GM18519 (cell line): ENCODE results near the gene PIK3CB.
A peak's percentile ranks its signal among the peaks of the same experiment; 100 is the strongest.
"Not testable (repeated sequence)": the region's sequence is repeated elsewhere in the genome, so short reads cannot be mapped to it uniquely, and the experiment has no call there.

ENCODE experiments used
- ATAC-seq: cut with Tn5 transposase; IDR thresholded peaks from one replicate; pipeline ENCODE4 v1.9.1; 2021; ENCODE audit warnings: mild to moderate bottlenecking, moderate library complexity; ENCODE audit not compliant: unreplicated experiment, low FRiP score

PIK3CB gene

DNA sequence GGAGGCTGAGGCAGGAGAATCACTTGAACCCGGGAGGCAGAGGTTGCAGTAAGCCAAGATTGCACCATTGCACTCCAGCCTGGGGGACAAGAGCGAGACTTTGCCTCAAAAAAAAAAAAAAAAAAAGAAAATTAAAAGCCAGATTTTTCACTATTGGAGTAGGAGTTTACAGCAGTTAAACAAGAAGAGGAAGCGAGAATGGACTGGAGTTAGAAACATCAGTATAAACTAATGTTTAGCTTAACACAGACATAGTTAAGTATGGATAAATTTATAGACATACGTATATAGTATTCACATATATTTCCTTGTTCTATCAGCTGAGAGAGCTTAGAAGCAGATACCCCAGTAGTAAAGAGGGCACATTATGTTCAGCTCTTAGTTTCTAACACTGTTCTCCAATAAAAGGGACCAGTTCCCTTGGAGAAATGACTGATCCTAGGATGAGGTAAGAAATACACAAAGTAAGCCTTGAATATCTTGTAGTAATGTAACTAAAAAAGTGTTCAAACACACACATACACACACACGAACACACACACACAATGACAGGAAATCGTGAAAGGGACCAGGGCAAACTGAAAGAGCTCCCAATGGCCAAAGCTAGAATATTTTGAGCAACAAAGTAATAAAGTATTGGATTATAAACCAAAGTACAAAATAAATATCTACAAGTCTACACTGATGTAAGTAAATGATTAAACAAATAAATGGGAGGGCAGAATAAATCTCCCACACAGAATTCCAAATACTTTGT, 25.1 kb downstream of the PIK3CB start:
- no peak for ATAC-seq

DNA sequence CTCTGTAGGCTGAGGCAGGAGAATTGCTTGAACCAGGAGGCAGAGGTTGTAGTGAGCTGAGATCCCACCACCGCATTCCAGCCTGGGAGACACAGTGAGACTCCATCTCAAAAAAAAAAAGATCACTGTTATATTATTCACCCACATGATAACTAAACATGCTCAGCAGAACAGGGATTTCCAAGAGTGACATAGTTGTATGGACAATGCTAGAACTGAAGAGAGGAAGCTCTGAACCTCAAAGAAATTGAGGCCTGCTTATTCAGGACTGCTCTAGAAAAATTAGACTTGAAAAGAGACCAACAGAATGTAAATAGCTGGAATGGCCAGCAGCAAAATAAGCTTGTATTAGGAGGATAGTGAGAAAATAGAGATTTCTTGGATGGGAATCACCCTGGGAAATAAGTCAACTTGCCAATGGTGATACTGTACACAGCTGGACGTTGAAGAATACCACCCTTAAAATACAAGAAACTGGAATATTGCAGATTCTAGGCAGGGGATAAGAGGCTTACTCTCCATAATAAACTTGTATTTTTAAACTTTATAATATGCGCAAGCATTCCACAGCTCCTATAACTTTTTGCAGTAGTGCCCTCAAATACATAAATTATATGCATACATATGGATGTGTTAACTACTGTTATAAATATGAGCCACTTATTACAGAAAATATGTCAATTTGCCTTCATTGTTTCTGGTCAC, 28.2 kb downstream of the PIK3CB start:
- no peak for ATAC-seq

DNA sequence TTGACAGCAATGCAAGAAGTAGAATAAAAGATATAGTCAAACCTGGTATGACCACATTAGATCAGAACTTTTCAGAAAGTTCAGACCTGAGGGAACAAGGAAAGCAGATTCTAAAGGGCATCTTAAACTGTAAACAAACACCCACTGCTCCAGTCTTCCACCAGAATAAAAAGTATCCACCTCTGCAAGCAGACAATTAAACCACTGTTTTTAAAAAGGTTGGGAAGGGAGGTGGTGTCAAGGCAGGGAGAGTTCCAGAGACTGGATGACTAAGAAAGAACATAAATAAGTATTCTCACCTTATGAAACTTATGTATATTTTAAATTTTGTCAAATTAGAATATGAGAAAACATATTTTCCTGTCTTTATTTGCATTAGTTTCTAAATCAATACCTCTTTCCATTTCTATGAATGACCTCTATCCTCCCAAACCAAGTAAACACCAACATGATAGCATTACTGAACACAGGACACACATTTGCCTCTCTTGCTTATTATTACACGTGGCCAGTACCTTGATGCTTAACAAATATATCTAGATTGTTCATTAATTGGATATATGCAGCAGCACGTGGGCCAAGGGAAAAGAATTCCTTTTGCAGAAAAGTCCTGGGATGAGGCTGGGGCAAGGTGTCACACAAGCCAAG, 31.6 kb downstream of the PIK3CB start:
- no peak for ATAC-seq

DNA sequence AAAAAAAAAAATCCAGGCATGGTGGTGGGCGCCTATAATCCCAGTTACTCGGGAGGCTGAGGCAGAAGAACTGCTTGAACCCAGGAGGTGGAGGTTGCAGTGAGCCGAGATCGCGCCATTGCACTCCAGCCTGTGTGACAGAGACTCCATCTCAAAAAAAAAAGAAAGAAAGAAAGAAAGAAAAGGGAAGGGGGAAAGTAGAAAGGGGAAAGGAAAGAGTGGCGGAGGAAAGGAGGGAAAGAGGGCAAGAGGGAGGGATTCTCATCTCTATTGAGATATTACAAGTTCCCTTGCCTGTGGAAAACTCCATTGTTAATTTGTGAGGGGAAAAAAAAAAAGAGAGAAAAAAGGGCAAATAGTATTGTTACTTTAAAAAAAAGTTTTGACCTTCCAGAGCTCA, 32.5 kb downstream of the PIK3CB start:
- not testable (repeated sequence) for ATAC-seq

DNA sequence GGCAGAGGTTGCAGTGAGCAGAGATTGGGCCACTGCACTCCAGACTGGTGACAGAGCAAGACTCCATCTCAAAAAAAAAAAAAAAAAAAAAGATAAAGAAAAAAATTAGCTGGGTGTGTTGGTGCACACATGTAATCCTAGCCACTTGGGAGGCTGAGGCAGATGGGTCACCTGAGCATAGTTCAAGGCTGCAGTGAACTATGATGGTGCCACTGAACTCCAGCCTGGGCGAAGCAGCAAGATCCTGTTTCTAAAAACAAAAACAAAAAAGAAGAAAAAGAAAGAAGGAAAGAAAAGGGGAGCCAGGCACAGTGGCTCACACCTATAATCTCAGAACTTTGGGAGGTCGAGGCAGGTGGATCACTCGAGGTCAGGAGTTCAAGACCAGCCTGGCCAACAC, 32.9 kb downstream of the PIK3CB start:
- no peak for ATAC-seq

DNA sequence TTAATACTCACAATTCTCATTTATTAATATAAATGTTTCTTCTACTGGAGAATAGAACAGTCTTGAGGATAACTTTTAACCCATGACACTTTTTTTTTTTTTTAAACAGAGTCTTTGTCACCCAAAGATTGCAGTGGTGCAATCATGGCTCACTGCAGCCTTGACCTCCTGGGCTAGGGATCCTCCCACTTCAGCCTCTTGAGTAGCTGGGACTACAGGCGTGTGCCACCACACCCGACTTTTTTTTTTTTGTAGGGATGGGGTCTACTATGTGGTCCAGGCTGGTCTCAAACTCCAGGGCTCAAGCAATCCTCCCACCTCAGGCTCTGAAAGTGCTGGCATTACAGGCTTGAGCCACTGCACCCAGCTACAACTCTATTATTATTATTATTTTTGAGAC, 34.5 kb downstream of the PIK3CB start:
- ATAC-seq, result no peak

DNA sequence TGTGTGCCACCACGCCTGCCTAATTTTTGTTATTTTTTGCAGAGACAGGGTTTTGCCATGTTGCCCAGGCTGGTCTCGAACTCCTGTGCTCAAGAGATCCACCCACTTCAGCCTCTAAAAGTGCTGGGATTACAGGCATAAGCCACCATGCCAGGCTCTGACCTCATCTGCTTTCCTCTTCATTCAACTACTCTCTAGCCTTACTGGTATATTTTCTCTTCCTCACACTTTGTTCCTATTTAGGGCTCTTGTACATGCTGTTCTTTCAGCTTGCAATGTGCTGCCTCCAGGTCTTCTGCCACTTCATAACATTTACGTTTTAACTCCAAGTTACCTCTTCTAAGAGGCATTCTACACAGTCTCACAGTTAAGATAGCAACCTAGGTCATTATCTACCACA, 34.9 kb downstream of the PIK3CB start:
- no peak for ATAC-seq

DNA sequence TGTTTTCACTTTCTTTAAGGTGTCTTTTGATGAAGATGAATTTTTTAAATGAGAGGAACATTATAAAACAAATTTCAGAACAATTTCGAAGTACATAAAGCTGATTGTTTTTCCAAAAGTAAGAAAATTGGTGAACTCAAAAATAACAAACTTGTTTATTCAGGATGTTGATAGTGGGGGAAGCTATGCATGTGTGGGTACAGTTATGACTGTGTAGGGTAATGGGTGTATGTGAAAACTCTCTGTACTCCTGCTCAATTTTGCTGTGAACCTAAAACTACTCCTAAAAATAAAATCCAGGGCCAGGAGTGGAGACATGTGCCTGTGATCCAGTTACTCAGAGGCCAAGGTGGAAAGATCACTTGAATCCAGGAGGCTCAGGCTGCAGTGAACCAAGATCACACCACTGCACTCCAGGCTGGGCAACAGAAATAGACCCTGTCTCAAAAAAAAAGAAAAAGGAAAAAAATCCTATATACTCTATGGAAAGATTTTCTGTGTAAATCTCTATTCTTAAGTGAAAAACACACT, 37.2 kb downstream of the PIK3CB start:
- no peak for ATAC-seq

DNA sequence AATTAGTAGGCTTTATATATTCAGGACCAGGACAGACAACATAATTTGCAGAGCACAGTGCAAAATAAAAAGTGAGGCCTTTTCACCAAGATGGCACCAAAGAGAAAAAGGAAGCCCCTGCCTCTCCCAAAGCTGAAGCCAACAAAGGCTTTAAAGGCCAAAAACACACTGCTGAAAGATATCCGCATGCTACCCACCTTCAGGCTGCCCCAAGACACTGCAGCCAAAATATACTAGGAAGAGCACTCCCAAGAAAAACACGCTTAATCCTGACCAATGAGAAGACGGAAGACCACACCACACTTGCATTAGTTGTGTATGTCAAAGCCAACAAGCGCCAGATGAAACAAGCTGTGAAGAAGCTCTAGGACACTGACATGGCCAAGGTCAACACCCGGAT, 38.0 kb downstream of the PIK3CB start:
- ATAC-seq, result no peak

DNA sequence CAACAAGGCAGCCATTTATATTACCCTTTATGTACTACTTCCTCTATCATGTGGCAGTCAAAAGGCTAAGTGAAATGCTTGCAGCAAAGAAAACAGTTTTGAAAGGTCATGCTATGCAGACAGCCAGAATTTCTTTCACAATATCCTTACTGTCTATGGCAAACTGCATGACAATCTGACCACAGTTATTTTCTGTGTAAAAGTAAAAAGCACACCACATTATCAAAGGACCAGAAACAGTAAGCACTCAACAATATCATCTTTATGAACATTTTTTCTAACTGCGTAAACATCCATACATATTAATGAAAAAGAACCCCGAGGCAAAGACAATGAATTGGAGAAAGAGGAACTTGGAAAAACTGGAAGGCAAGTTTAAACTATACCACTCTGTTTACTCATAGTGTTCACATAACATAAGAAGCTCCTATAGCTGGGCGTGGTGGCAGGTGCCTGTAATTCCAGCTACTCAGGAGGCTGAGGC, 47.9 kb downstream of the PIK3CB start:
- ATAC-seq, result no peak

DNA sequence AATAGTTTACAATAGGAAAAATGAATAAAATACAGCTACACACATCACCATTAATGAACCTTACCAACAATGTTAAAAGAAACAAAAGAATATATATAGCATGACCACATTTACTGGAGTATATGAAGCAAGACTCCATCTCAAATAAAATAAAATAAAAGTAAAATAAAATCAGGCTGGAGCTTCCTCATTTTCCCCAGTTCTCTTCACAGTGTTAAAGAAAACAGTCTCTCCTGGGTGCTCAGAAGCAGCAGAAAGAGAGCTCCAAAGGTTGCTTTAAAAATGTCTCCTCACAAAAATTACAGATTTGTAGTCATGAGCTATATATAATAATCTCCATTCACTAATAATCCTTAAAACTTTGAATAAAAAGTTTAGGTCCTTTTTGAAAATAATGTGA, 48.8 kb downstream of the PIK3CB start:
- no peak for ATAC-seq

DNA sequence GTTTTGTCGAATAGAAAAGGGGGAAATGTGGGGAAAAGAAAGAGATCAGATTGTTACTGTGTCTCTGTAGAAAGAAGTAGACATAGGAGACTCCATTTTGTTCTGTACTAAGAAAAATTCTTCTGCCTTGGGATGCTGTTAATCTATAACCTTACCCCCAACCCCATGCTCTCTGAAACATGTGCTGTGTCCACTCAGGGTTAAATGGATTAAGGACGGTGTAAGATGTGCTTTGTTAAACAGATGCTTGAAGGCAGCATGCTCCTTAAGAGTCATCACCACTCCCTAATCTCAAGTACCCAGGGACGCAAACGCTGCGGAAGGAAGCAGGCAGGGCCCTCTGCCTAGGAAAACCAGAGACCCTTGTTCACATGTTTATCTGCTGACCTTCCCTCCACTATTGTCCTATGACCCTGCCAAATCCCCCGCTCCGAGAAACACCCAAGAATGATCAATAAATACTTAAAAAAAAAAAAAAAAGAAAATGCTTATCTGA, 49.3 kb downstream of the PIK3CB start:
- ATAC-seq, result not testable (repeated sequence)

DNA sequence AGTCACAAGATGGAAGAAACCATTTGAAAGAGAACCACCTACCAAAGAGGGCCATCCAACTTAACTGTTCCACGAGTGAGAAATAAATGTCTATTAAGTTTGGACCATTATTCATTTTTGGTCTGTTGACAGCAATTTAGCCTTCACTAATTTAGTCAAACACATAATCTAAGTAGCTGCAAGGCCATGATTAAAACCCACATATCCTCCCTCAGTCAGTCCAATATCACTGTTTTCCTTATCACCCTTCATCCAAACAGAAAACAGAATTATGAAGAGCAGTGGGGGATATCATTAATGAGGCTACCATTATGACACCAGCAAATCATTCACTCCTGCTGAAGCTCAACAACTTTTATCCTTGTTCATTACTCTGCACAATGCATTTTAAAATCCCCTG, 52.0 kb downstream of the PIK3CB start:
- no peak for ATAC-seq

DNA sequence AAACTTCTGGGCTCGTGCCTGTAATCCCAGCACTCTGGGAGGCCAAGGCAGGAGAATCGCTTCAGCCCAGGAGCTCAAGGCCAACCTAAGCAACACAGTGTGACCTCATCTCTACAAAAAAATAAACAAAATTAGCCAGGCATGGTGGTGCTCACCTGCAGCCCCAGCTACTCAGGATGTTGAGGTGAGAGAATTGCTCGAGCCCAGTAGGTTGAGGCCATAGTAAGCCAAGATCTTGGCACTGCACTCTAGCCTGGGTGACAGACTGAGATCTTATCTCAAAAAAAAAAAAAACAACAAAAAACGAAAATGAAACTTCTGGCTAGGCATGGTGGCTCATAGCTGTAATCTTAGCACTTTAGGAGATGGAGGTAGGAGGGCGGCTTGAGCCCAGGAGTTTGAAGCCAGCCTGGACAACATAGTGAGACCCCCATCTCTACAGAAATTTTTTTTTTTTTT, 53.7 kb downstream of the PIK3CB start:
- no peak for ATAC-seq

DNA sequence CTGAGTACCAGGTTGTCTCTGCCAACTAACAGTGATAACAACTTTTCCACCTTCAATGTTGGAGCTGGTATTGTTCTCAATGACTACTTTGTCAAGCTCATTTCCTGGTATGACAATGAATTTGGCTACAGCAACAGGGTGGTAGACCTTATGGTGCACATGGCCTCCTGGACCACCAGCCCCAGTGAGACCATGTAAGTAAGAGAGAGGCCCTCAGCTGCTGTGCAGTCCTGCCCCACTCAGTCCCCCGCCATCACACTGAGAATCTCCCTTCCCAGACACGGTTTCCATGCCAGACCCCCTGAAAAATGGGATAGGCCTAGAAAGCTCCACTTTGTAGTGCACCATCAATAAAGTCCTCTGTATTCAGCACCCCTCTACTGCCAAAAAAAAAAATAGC, 56.1 kb downstream of the PIK3CB start:
- no peak for ATAC-seq

DNA sequence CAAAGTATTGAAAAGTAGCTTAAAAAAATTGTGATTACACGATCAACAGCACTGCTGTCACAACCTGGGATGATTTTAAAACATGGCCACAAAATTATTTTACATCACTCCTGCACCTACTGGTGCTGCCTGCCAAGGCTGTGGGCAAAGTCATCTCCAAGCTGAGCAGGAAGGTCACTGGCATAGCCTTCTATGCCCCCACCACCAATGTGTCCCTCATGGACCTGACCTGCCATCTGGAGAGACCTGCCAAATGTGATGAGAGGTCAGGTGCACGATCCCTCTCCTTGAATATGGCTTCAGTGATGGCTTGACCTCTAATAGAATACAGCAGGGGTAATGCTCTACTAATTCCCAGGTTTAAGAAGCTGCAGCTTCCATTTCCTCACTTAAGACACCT, 57.8 kb downstream of the PIK3CB start:
- ATAC-seq, result no peak

DNA sequence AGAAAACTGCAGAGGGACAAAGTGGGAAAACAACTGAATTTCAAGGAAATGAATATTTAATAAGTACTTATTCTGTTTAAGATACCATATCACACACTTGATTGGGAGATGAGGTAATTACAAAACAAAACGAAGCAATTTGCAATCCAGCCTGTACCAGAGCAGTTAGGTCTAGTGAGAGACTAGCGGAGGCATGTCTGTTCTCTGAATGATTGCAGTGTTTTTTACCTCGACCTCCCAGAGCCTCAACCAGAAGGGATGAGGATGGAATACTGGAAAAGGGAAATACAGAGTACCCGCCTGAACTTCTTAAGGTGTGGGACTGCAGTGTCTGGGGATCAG, 59.5 kb downstream of the PIK3CB start:
- ATAC-seq, result no peak

DNA sequence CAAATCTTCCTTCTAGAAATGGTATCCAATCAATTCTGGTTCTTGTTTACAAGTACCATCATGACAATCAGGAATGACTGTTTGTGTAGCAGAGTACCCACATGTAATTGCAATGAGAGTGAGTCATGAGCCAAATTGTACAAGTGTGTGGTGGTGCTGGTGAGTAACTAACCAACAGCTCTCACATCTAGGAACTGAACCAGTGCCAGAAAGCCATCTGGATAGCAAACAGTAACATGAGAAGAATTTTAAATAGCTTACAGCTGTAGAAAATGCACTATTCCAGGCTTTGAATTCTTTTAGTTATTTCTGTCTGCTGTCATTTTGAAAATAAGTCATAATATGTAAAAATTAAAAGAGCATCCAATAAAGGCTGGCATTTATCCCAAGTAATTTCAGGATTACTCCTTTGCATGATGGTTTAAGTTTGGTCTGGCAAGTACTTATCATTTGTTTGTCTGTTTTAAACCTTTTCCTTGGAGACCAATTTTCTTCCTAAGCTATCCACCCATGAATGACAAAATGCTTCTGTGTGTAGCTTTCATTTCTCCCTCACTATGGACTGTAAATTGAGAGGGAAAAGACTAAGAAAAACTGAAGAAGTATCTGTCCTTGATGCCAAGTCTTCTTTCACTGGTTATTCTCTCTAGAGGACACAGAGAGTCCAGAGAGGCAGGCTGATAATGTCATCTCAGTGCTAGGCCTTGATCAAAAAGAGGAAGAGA, 60.0 kb downstream of the PIK3CB start:
- ATAC-seq, result peak; percentile 56

DNA sequence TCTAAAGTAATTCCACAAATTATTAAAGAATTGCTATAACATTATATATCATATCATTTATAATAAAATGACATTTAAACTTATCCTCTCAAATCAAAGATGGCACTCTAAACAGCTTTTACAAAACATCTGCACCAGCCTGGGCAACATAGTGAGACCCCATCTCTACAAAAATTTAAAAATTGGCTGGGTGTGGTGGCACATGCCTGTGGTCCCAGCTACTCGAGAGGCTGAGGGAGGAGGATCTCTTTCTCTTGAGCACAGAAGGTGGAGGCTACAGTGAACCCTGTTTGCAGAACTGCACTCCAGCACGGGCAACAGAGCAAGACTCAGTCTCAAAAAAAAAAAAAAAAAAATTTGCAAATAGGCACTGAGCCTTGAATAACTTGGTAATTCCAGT, 63.1 kb downstream of the PIK3CB start:
- ATAC-seq, result no peak

DNA sequence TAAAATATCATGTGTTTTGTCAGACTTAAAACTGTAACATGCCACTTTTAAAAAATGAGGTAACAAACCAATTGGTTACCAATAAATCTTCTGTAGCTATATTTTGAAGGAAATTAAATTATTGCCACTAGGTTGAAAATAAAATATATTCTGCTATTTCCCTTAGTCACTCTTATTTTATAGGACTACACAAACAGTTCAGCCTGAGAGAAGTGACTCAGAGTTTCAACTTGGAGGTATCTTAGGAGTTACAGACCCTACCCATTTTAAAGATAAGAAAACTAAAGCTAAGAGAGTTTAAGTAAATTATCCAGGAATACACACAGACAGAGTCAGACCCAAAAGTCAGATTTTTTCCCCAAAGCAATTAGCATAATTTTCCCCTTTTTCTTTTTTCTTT, 65.1 kb downstream of the PIK3CB start:
- ATAC-seq, result no peak

DNA sequence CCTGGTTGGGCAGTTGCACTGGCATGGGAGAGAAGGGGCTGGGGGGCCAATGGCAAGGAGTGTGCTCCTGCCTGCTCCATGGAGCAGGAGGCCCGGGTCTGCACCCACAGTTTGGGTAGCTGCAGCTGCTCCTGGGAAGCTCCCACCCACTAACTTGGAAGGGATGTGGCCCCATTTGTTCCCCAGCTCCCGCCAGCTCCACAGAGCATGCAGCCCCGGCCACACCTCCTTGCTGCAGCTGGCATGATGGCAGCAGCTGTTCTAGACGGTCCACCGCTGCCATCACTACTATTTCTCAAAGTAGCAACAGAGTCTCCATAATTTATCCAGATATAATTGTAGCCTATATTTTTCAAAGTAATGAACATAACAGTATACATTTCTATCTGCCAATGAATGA, 65.8 kb downstream of the PIK3CB start:
- ATAC-seq, result no peak
